ENCODE results near the gene PLAGL2. TPM values are rescaled to one million over a fixed set of nuclear protein-coding genes. Genes with fewer than 3 reads are reported as not detected.
A peak's percentile ranks its signal among the peaks of the same experiment; 100 is the strongest.

PLAGL2 gene
- total RNA-seq, 2 donors from 2014 or later, result 11.2 to 17.4 TPM

GRCh38 chr20:32190616-32191415 lies 16.7 kb downstream of the PLAGL2 start:
- H3K4me1 ChIP-seq (replicated peaks), result peaks cover 6% of the 10 kb centered on the region

GRCh38 chr20:32189691-32190615 lies 17.6 kb downstream of the PLAGL2 start:
- peak; percentile 65 for DNase-seq (ENCODE audit: low spot score)
- Histone ChIP-seq H3K9me3 (no peaks in the 10 kb centered on the region), H3K36me3 (peaks cover 0 to under 1% of the 10 kb centered on the region in 2 donors), H3K27ac (peak overlapping the region; percentile 91 to 92), H3K4me3 (peak overlapping the region; percentile 55 to 83), H3K27me3 (replicated peaks; ENCODE audit: insufficient read depth) (no peaks in the 10 kb centered on the region), H3K4me1 (replicated peaks) (peaks cover 6% of the 10 kb centered on the region)
- WGBS, result 6% methylated on average over 54 of the region's 88 CpGs
- intact Hi-C loops (cut with DNase I), result no loop called here
- peak in 2 of 4 experiments; percentile 19 to 22 for TF ChIP-seq CTCF (IDR thresholded peaks at IDR 0.05)
- peak; percentile 48 for TF ChIP-seq POLR2AphosphoS5 (IDR thresholded peaks at IDR 0.05)
- peak; percentile 31 for TF ChIP-seq POLR2A (IDR thresholded peaks at IDR 0.05)

More at GRCh38 chr20:32190616-32191415, 16.7 kb downstream of the PLAGL2 start:
- Histone ChIP-seq H3K4me3 (peak overlapping the region; percentile 55 to 83), H3K36me3 (peaks cover 0 to 4% of the 10 kb centered on the region in 2 donors), H3K27ac (peak overlapping the region; percentile 91 to 92), H3K9me3 (no peaks in the 10 kb centered on the region), H3K27me3 (replicated peaks; ENCODE audit: insufficient read depth) (no peaks in the 10 kb centered on the region)
- intact Hi-C loops (cut with DNase I), result no loop called here
- TF ChIP-seq CTCF (IDR thresholded peaks at IDR 0.05), result no peak
- no peak for TF ChIP-seq POLR2A (IDR thresholded peaks at IDR 0.05)
- no peak for DNase-seq (ENCODE audit: low spot score)
- 35% methylated on average over 14 of the region's 14 CpGs for WGBS

GRCh38 chr20:32189123-32189410 lies 18.5 kb downstream of the PLAGL2 start:
- peaks cover 6% of the 10 kb centered on the region for H3K4me1 ChIP-seq (replicated peaks)
- peak overlapping the region; percentile 91 to 92 for H3K27ac ChIP-seq
- H3K4me3 ChIP-seq, result peak overlapping the region; percentile 55 to 83
- 73% methylated on average over 9 of the region's 9 CpGs for WGBS
- intact Hi-C loops (cut with DNase I), result no loop called here
- TF ChIP-seq POLR2AphosphoS5 (IDR thresholded peaks at IDR 0.05), result no peak
- DNase-seq (ENCODE audit: low spot score), result no peak
- no peaks in the 10 kb centered on the region for H3K9me3 ChIP-seq
- H3K36me3 ChIP-seq, result no peaks in the 10 kb centered on the region
- no peaks in the 10 kb centered on the region for H3K27me3 ChIP-seq (replicated peaks; ENCODE audit: insufficient read depth)

GRCh38 chr20:32188376-32189122 lies 19.0 kb downstream of the PLAGL2 start:
- intact Hi-C loops (cut with DNase I), result no loop called here
- no peak for DNase-seq (ENCODE audit: low spot score)
- Histone ChIP-seq H3K36me3 (no peaks in the 10 kb centered on the region), H3K4me1 (replicated peaks) (peaks cover 6% of the 10 kb centered on the region), H3K9me3 (no peaks in the 10 kb centered on the region), H3K27me3 (replicated peaks; ENCODE audit: insufficient read depth) (no peaks in the 10 kb centered on the region), H3K27ac (no peak overlapping the region), H3K4me3 (peak overlapping the region in 1 of 2 donors; percentile 83)
- WGBS, result 92% methylated on average over 17 of the region's 17 CpGs
- no peak for TF ChIP-seq POLR2A (IDR thresholded peaks at IDR 0.05)
- TF ChIP-seq CTCF (IDR thresholded peaks at IDR 0.05), result no peak
- no peak for TF ChIP-seq POLR2AphosphoS5 (IDR thresholded peaks at IDR 0.05)

- Histone ChIP-seq H3K9me3 (no peaks in the 10 kb centered on the region), H3K4me1 (replicated peaks) (peaks cover 6% of the 10 kb centered on the region), H3K4me3 (no peak overlapping the region), H3K27me3 (replicated peaks; ENCODE audit: insufficient read depth) (no peaks in the 10 kb centered on the region), H3K27ac (no peak overlapping the region), H3K36me3 (no peaks in the 10 kb centered on the region)
- TF ChIP-seq POLR2AphosphoS5 (IDR thresholded peaks at IDR 0.05) (no peak), CTCF (IDR thresholded peaks at IDR 0.05) (no peak), POLR2A (IDR thresholded peaks at IDR 0.05) (no peak)
- DNase-seq (ENCODE audit: low spot score), result no peak
- WGBS, result 89% methylated on average over 1 of the region's 1 CpG
- intact Hi-C loops (cut with DNase I), result no loop called here
Measured at GRCh38 chr20:32186506-32186905, 21.0 kb downstream of the PLAGL2 start.

All from prostate gland (tissue), 2 donors.